GM12878 (cell line): ENCODE data around the gene AQP5. TPM values are rescaled to one million over a fixed set of nuclear protein-coding genes. Genes with fewer than 3 reads are reported as not detected.

Experiments
- ATAC-seq: fragments of 200-7000 bp; cut with Tn5 transposase; 3 replicates; pipeline ENCODE4 v1.9.1; 2020; ENCODE audit warnings: mild to moderate bottlenecking, moderate library complexity
- BruUV-seq: library from RNA; stranded (reverse); fragments of 400-500 nt; replicated peaks from 2 replicates; lab custom pipeline; 2021; lab: Mats Ljungman, UMichigan
- CTCF ChIA-PET: fragments of 300-600 bp; sonication (Branson Sonifier 250); formaldehyde crosslinking; extraction: SDS; loops from one replicate; lab custom pipeline; 2021; ENCODE audit warnings: inconsistent platforms; lab: Yijun Ruan, JAX
- POLR2A ChIA-PET: fragments of 350-600 bp; formaldehyde crosslinking; extraction: SDS; loops from one replicate; lab custom pipeline; 2021; ENCODE audit warnings: inconsistent platforms; lab: Charles Lee
- RAD21 ChIA-PET: fragments of 300-600 bp; sonication (Branson Sonifier 250); formaldehyde crosslinking; loops from one replicate; lab custom pipeline; 2023; ENCODE audit warnings: antibody characterized with exemption; ENCODE audit not compliant: unreplicated experiment; lab: Charles Lee
- SMC1A ChIA-PET: fragments of 300-600 bp; sonication (Branson Sonifier 250); formaldehyde crosslinking; loops from one replicate; lab custom pipeline; 2023; ENCODE audit not compliant: unreplicated experiment, uncharacterized antibody; lab: Charles Lee
- DNase-seq: peaks from one replicate; pipeline ENCODE4 v3.0.0-alpha.2; 2011; ENCODE audit warnings: low read depth, low spot score
- FAIRE-seq: peaks from 3 replicates; lab custom pipeline; 2011; peaks lifted over from hg19 to GRCh38; lab: Jason Lieb, UNC
- H2AFZ ChIP-seq: 2 replicates; pipeline ENCODE4 v1.6.0; 2011; ENCODE audit warnings: low read depth, low read length, control low read depth; ENCODE audit not compliant: control insufficient read depth
- H3K27ac ChIP-seq: 2 replicates; pipeline ENCODE4 v1.5.1; 2011; ENCODE audit warnings: control low read depth; ENCODE audit not compliant: control insufficient read depth, insufficient read depth
- H3K27me3 ChIP-seq, 2 experiments: replicated peaks in 1 of 2; 2 replicates each; pipeline versions ENCODE4 v1.6.0 to v1.6.1; 2011; ENCODE audit warnings: low read length in 1 of 2; ENCODE audit not compliant: control insufficient read depth in 2 of 2, insufficient read depth in 2 of 2
- H3K36me3 ChIP-seq, 2 experiments: 2 replicates each; pipeline ENCODE4 v1.5.1; 2011; ENCODE audit warnings: low read length in 1 of 2; ENCODE audit not compliant: control insufficient read depth in 2 of 2, insufficient read depth in 2 of 2
- H3K4me1 ChIP-seq: 2 replicates; pipeline ENCODE4 v1.6.1; 2011; ENCODE audit warnings: mild to moderate bottlenecking, low read length, moderate library complexity, mixed read lengths; ENCODE audit not compliant: control insufficient read depth, insufficient read depth
- H3K4me2 ChIP-seq: 2 replicates; pipeline ENCODE4 v1.6.0; 2011; ENCODE audit warnings: control low read depth; ENCODE audit not compliant: control insufficient read depth, insufficient read depth
- H3K4me3 ChIP-seq: fragments of 200-600 bp; sonication (generic); 2 replicates; pipeline ENCODE4 v1.5.1; 2016
- H3K79me2 ChIP-seq: 2 replicates; pipeline ENCODE4 v1.6.0; 2011; ENCODE audit warnings: low read length; ENCODE audit not compliant: control insufficient read depth, insufficient read depth
- H3K9ac ChIP-seq: 2 replicates; pipeline ENCODE4 v1.8.0; 2011; ENCODE audit warnings: low read length, control low read depth, mixed read lengths; ENCODE audit not compliant: control insufficient read depth, insufficient read depth
- H3K9me3 ChIP-seq: replicated peaks from 3 replicates; pipeline ENCODE4 v1.5.1; 2011; ENCODE audit warnings: mild to moderate bottlenecking, low read length; ENCODE audit not compliant: control insufficient read depth, insufficient read depth
- H4K20me1 ChIP-seq: 2 replicates; pipeline ENCODE4 v1.6.0; 2011; ENCODE audit not compliant: control insufficient read depth, insufficient read depth
- CEBPB ChIP-seq, 2 experiments: fragments of 150-350 bp in 1 of 2; IDR thresholded peaks; 2 replicates each; pipeline ENCODE4 v1.6.1; 2012 to 2014; ENCODE audit warnings: low read depth in 2 of 2, low read length in 2 of 2, borderline replicate concordance in 1 of 2, inconsistent platforms in 1 of 2
- GABPA ChIP-seq: IDR thresholded peaks from 2 replicates; pipeline ENCODE4 v1.6.1; 2014; ENCODE audit warnings: antibody characterized with exemption, low read depth, mild to moderate bottlenecking, inconsistent platforms
- HDAC2 ChIP-seq: fragments of 200-600 bp; sonication (generic); IDR thresholded peaks from 2 replicates; pipeline ENCODE4 v1.6.1; 2017
- MEF2B ChIP-seq: fragments of 450-650 bp; IDR thresholded peaks from 2 replicates; pipeline ENCODE4 v1.6.1; 2018; ENCODE audit warnings: mild to moderate bottlenecking, moderate library complexity; ENCODE audit not compliant: partially characterized antibody, poor library complexity, severe bottlenecking
- NFXL1 ChIP-seq: fragments of 450-650 bp; IDR thresholded peaks from 2 replicates; pipeline ENCODE4 v1.6.1; 2017; ENCODE audit warnings: antibody characterized with exemption, mild to moderate bottlenecking, borderline replicate concordance
- NR2C2 ChIP-seq: IDR thresholded peaks from 2 replicates; pipeline ENCODE4 v1.6.1; 2011; ENCODE audit warnings: borderline replicate concordance, low read depth; ENCODE audit not compliant: control insufficient read depth, insufficient read length
- POLR2AphosphoS5 ChIP-seq: IDR thresholded peaks from 2 replicates; pipeline ENCODE4 v1.6.1; 2011; ENCODE audit warnings: mild to moderate bottlenecking, low read length, inconsistent platforms
- SPI1 ChIP-seq: IDR thresholded peaks from 2 replicates; pipeline ENCODE4 v1.6.1; 2011; ENCODE audit warnings: low read depth, mild to moderate bottlenecking, low read length, moderate library complexity, borderline replicate concordance; ENCODE audit not compliant: insufficient read depth
- SREBF1 ChIP-seq: IDR thresholded peaks from 2 replicates; pipeline ENCODE4 v1.6.1; 2012; ENCODE audit warnings: mild to moderate bottlenecking, low read length
- SUPT20H ChIP-seq: IDR thresholded peaks from 2 replicates; pipeline ENCODE4 v1.6.1; 2011; ENCODE audit warnings: low read depth, mild to moderate bottlenecking, low read length, moderate library complexity, borderline replicate concordance; ENCODE audit not compliant: control insufficient read depth
- TCF3 ChIP-seq: IDR thresholded peaks from 2 replicates; pipeline ENCODE4 v1.6.1; 2012; ENCODE audit warnings: low read depth, mild to moderate bottlenecking, low read length, borderline replicate concordance; ENCODE audit not compliant: insufficient read depth
- YBX1 ChIP-seq: fragments of 450-650 bp; IDR thresholded peaks from 2 replicates; pipeline ENCODE4 v1.6.1; 2016; ENCODE audit warnings: antibody characterized with exemption
- ZSCAN29 ChIP-seq: fragments of 450-650 bp; IDR thresholded peaks from 2 replicates; pipeline ENCODE4 v1.6.1; 2017; ENCODE audit warnings: mild to moderate bottlenecking, moderate library complexity
- WGBS: methylation state at CpG from one replicate; pipeline ENCODE4 v1.1.6; 2016; ENCODE audit warnings: low lambda C conversion rate; ENCODE audit not compliant: insufficient replicate concordance, insufficient coverage; ENCODE audit errors: missing lambda C conversion rate; 5-methylcytosine and 5-hydroxymethylcytosine counted together
- in situ Hi-C: fragments of 300-500 bp; cut with MboI; formaldehyde crosslinking; loops from 9 replicates; pipeline ENCODE4 v1.14.3; 2018; ENCODE audit warnings: mixed read lengths
- intact Hi-C: fragments of 100-400 bp; cut with micrococcal nuclease; formaldehyde crosslinking; loops from one replicate; pipeline ENCODE4 v1.14.2; 2022; ENCODE audit not compliant: unreplicated experiment
- polyA plus RNA-seq, 11 experiments: library from polyadenylated mRNA; depleted of rRNA in 4 of 11; unstranded in 6 of 11; stranded (reverse) in 5 of 11; fragments of >200 nt; fragmentation: Nextera tagmentation in 4 of 11; fragmentation: Illumina TruSeq in 1 of 11; extraction: Ambion mirVana in 4 of 11; extraction: Trizol in 1 of 11; gene quantifications; 1 replicate in 1 of 11; 2 replicates in 10 of 11; pipeline versions ENCODE4 v1.2.1 to v1.2.3, GENCODE V29; 2011 to 2016; ENCODE audit warnings: inconsistent platforms in 2 of 11, missing spikeins in 2 of 11, low read depth in 1 of 11
- total RNA-seq, 4 experiments: library from RNA; depleted of rRNA in 3 of 4; stranded (reverse); fragments of >200 nt in 3 of 4; fragmentation: Illumina TruSeq in 1 of 4; extraction: Trizol in 1 of 4; gene quantifications; 2 replicates each; pipeline versions ENCODE4 v1.2.1 to v1.2.3, GENCODE V29; 2013 to 2021
- TF ChIP-seq, protein P1 (sequence below): IDR thresholded peaks from 2 replicates; pipeline ENCODE4 v1.6.1; 2012; ENCODE audit warnings: improper control_type of control experiment, low read depth, low read length; ENCODE audit not compliant: insufficient replicate concordance
- TF ChIP-seq, protein P2 (sequence below): fragments of 450-650 bp; IDR thresholded peaks from 2 replicates; pipeline ENCODE4 v1.6.1; 2017; ENCODE audit warnings: borderline replicate concordance
- TF ChIP-seq, protein P3 (sequence below): fragments of 450-650 bp; conservative IDR thresholded peaks from 2 replicates; pipeline ENCODE4 v1.6.1; 2017; ENCODE audit warnings: mild to moderate bottlenecking, moderate library complexity

AQP5 gene
- total and polyA plus RNA-seq, 10 of the 15 experiments (the other 5 are each of a cell fraction or from before 2014, with no cell fraction given) = not detected

DNA sequence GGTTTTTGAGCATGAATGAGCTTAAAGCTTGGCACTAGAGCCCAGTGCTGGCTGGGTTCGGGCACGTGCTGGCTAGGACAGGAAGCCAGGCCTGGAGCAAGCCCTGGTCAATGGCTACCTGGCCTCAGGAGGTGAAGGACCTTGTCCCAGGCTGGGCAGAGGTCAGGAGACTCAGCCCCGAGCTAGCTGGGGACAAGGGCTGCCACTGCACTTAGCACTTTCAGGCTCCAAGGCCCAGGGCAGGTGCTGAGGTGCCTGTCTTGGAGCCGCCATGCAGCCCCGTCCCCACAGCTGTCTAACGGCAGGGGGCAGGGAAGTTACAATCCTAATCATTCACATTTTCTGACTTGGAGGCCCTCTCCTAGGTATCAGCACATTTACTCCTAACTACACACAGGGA lies 6.8 kb downstream of the AQP5 start:
- no TSS peak for BruUV-seq

More for the DNA sequence above, 6.8 kb downstream of the AQP5 start:
- FAIRE-seq (no peak), DNase-seq (no peak), ATAC-seq (no peak)
- Histone ChIP-seq H3K4me1 (peaks cover 8% of the 10 kb centered on the region), H3K36me3 (no peaks in the 10 kb centered on the region), H3K27me3 (peaks cover 4 to 5% of the 10 kb centered on the region in 2 experiments; a peak in 3 of 4 replicates), H2AFZ (no peak overlapping the region), H3K4me3 (no peak overlapping the region), H3K4me2 (no peak overlapping the region), H4K20me1 (no peaks in the 10 kb centered on the region), H3K9me3 (no peaks in the 10 kb centered on the region), H3K79me2 (no peaks in the 10 kb centered on the region), H3K27ac (no peak overlapping the region), H3K9ac (no peak overlapping the region)
- RAD21 ChIA-PET = interaction anchor here (0.7 to 5.1 kb wide), 4 partner anchors 13 to 99 kb away, joined by 3 to 74 read pairs (median 26); no protein-coding TSS in a partner anchor
- intact Hi-C loops (loop anchor here (5.0 kb wide), 1 partner anchor 209 kb away; no protein-coding TSS in a partner anchor), in situ Hi-C loops (no loop called here)
- POLR2A ChIA-PET = interaction anchor here (0.7 kb wide), 1 partner anchor 165 kb away, joined by 6 read pairs; no protein-coding TSS in a partner anchor
- TF ChIP-seq CEBPB (IDR thresholded peaks at IDR 0.05; ENCODE audit: borderline replicate concordance in 1 of 2, low read depth in 2 of 2, low read length in 2 of 2) = no peak
- TF ChIP-seq, protein P1, sequence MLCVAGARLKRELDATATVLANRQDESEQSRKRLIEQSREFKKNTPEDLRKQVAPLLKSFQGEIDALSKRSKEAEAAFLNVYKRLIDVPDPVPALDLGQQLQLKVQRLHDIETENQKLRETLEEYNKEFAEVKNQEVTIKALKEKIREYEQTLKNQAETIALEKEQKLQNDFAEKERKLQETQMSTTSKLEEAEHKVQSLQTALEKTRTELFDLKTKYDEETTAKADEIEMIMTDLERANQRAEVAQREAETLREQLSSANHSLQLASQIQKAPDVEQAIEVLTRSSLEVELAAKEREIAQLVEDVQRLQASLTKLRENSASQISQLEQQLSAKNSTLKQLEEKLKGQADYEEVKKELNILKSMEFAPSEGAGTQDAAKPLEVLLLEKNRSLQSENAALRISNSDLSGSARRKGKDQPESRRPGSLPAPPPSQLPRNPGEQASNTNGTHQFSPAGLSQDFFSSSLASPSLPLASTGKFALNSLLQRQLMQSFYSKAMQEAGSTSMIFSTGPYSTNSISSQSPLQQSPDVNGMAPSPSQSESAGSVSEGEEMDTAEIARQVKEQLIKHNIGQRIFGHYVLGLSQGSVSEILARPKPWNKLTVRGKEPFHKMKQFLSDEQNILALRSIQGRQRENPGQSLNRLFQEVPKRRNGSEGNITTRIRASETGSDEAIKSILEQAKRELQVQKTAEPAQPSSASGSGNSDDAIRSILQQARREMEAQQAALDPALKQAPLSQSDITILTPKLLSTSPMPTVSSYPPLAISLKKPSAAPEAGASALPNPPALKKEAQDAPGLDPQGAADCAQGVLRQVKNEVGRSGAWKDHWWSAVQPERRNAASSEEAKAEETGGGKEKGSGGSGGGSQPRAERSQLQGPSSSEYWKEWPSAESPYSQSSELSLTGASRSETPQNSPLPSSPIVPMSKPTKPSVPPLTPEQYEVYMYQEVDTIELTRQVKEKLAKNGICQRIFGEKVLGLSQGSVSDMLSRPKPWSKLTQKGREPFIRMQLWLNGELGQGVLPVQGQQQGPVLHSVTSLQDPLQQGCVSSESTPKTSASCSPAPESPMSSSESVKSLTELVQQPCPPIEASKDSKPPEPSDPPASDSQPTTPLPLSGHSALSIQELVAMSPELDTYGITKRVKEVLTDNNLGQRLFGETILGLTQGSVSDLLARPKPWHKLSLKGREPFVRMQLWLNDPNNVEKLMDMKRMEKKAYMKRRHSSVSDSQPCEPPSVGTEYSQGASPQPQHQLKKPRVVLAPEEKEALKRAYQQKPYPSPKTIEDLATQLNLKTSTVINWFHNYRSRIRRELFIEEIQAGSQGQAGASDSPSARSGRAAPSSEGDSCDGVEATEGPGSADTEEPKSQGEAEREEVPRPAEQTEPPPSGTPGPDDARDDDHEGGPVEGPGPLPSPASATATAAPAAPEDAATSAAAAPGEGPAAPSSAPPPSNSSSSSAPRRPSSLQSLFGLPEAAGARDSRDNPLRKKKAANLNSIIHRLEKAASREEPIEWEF = no peak
- TF ChIP-seq TCF3 = no peak
- TF ChIP-seq NR2C2 = no peak
- no peak for TF ChIP-seq SREBF1
- TF ChIP-seq POLR2AphosphoS5 = no peak
- TF ChIP-seq NFXL1 = no peak
- TF ChIP-seq MEF2B = no peak
- no peak for TF ChIP-seq HDAC2
- TF ChIP-seq ZSCAN29 = no peak
- no peak for TF ChIP-seq GABPA
- TF ChIP-seq SUPT20H = no peak
- TF ChIP-seq YBX1 = no peak
- TF ChIP-seq, protein P2, sequence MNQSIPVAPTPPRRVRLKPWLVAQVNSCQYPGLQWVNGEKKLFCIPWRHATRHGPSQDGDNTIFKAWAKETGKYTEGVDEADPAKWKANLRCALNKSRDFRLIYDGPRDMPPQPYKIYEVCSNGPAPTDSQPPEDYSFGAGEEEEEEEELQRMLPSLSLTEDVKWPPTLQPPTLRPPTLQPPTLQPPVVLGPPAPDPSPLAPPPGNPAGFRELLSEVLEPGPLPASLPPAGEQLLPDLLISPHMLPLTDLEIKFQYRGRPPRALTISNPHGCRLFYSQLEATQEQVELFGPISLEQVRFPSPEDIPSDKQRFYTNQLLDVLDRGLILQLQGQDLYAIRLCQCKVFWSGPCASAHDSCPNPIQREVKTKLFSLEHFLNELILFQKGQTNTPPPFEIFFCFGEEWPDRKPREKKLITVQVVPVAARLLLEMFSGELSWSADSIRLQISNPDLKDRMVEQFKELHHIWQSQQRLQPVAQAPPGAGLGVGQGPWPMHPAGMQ = no peak
- TF ChIP-seq, protein P3, sequence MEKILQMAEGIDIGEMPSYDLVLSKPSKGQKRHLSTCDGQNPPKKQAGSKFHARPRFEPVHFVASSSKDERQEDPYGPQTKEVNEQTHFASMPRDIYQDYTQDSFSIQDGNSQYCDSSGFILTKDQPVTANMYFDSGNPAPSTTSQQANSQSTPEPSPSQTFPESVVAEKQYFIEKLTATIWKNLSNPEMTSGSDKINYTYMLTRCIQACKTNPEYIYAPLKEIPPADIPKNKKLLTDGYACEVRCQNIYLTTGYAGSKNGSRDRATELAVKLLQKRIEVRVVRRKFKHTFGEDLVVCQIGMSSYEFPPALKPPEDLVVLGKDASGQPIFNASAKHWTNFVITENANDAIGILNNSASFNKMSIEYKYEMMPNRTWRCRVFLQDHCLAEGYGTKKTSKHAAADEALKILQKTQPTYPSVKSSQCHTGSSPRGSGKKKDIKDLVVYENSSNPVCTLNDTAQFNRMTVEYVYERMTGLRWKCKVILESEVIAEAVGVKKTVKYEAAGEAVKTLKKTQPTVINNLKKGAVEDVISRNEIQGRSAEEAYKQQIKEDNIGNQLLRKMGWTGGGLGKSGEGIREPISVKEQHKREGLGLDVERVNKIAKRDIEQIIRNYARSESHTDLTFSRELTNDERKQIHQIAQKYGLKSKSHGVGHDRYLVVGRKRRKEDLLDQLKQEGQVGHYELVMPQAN = no peak
- TF ChIP-seq SPI1 = no peak
- WGBS = 32% methylated on average over 6 of the region's 6 CpGs
- SMC1A ChIA-PET = interaction anchor here (1.0 to 4.2 kb wide), 6 partner anchors 24 to 191 kb away, joined by 3 to 25 read pairs (median 6); no protein-coding TSS in a partner anchor
- CTCF ChIA-PET = interaction anchor here (0.7 to 5.9 kb wide), 18 partner anchors 9 to 647 kb away, joined by 3 to 121 read pairs (median 8); partner anchors contain the start of genes COX14 and RACGAP1
